ENCODE data around the gene PKP1. TPM values are rescaled to one million over a fixed set of nuclear protein-coding genes. Genes with fewer than 3 reads are reported as not detected.

PKP1 gene
- total and polyA plus RNA-seq, 2 of the 4 experiments (the other 2 are of a cell fraction) = 0.18 to 0.36 TPM

DNA sequence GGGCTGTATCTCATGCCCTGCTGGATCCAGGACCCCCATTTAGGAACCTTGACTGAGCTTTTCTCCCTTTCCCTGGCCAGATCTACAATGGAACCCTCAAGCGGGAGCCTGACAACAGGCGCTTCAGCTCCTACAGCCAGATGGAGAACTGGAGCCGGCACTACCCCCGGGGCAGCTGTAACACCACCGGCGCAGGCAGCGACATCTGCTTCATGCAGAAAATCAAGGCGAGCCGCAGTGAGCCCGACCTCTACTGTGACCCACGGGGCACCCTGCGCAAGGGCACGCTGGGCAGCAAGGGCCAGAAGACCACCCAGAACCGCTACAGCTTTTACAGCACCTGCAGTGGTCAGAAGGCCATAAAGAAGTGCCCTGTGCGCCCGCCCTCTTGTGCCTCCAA lies 29.8 kb downstream of the PKP1 start:
- Histone ChIP-seq H3K23ac (ENCODE audit: low read depth, low read length) (no peak overlapping the region), H2BK15ac (ENCODE audit: low read depth, low read length) (no peak overlapping the region), H3K27me3 (ENCODE audit: control insufficient read depth, insufficient read depth, low read length) (peaks cover 88% of the 10 kb centered on the region), H2AK9ac (replicated peaks; ENCODE audit: low read depth, low read length, poor library complexity) (no peak overlapping the region), H4K20me1 (ENCODE audit: insufficient read depth, low read length) (no peaks in the 10 kb centered on the region), H3K4me2 (ENCODE audit: low read depth, low read length) (no peak overlapping the region), H2AK5ac (ENCODE audit: low read depth, low read length) (no peak overlapping the region), H3K79me1 (ENCODE audit: low read depth in 1 of 2, low read length in 2 of 2) (no peaks in the 10 kb centered on the region), H3K9me1 (ENCODE audit: insufficient read depth, low read length) (no peaks in the 10 kb centered on the region), H3K4me1 (ENCODE audit: control insufficient read depth, insufficient read depth, low read length) (no peaks in the 10 kb centered on the region), H4K8ac (ENCODE audit: low read depth in 2 of 2, low read length in 2 of 2) (no peak overlapping the region), H2BK20ac (ENCODE audit: low read depth, low read length) (no peak overlapping the region), H2BK120ac (ENCODE audit: low read depth, low read length) (no peak overlapping the region), H3K9ac (ENCODE audit: low read depth, low read length) (no peak overlapping the region), H4K91ac (ENCODE audit: insufficient read depth, low read depth, low read length) (no peak overlapping the region), H3K56ac (ENCODE audit: extremely low read depth, insufficient read depth, low read length) (no peak overlapping the region), H3K9me3 (ENCODE audit: control insufficient read depth, insufficient read depth, low read length) (no peaks in the 10 kb centered on the region), H2BK5ac (ENCODE audit: low read depth, low read length, poor library complexity, severe bottlenecking) (no peak overlapping the region), H4K5ac (ENCODE audit: low read depth, low read length) (no peak overlapping the region), H3K4me3 (ENCODE audit: insufficient read depth, low read depth, low read length) (no peak overlapping the region), H2AFZ (replicated peaks; ENCODE audit: low read length, poor library complexity) (no peak overlapping the region), H3K18ac (ENCODE audit: low read depth, low read length) (no peak overlapping the region), H3K4ac (ENCODE audit: low read depth, low read length) (no peak overlapping the region), H3K27ac (ENCODE audit: insufficient read depth, low read length) (no peak overlapping the region), H3K36me3 (ENCODE audit: control insufficient read depth, insufficient read depth, low read length) (no peaks in the 10 kb centered on the region), H3K14ac (replicated peaks; ENCODE audit: low read depth, low read length) (no peak overlapping the region)
- ChIA-PET CTCF (no interaction called here), POLR2A (ENCODE audit: unreplicated experiment) (no interaction called here)
- dilution Hi-C loops (cut with HindIII; ENCODE audit: low sequenced_read_pairs, unreplicated experiment) = no loop called here
- 84% methylated on average over 13 of the region's 16 CpGs; no CpG with 5 or more reads in 1 of the 2 experiments for WGBS, 2 experiments (ENCODE audit: extremely low coverage in 2 of 2, insufficient read length in 1 of 2)
- in situ Hi-C loops (cut with MboI; ENCODE audit: low sequenced_read_pairs) = no loop called here
- TF ChIP-seq RFX5 (IDR thresholded peaks at IDR 0.05; ENCODE audit: low read depth, low read length) = no peak
- no peak for TF ChIP-seq CEBPB (IDR thresholded peaks at IDR 0.05; ENCODE audit: low read depth, low read length)
- TF ChIP-seq, protein P1, sequence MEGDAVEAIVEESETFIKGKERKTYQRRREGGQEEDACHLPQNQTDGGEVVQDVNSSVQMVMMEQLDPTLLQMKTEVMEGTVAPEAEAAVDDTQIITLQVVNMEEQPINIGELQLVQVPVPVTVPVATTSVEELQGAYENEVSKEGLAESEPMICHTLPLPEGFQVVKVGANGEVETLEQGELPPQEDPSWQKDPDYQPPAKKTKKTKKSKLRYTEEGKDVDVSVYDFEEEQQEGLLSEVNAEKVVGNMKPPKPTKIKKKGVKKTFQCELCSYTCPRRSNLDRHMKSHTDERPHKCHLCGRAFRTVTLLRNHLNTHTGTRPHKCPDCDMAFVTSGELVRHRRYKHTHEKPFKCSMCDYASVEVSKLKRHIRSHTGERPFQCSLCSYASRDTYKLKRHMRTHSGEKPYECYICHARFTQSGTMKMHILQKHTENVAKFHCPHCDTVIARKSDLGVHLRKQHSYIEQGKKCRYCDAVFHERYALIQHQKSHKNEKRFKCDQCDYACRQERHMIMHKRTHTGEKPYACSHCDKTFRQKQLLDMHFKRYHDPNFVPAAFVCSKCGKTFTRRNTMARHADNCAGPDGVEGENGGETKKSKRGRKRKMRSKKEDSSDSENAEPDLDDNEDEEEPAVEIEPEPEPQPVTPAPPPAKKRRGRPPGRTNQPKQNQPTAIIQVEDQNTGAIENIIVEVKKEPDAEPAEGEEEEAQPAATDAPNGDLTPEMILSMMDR (conservative IDR thresholded peaks at IDR 0.05; ENCODE audit: low read depth, low read length) = no peak
- TF ChIP-seq POLR2A (IDR thresholded peaks at IDR 0.05; ENCODE audit: low read depth, low read length) = no peak
- TF ChIP-seq BHLHE40 (IDR thresholded peaks at IDR 0.05; ENCODE audit: low read depth, low read length) = no peak
- TF ChIP-seq SMC3 (IDR thresholded peaks at IDR 0.05; ENCODE audit: low read depth, low read length) = no peak
- TF ChIP-seq, protein P2, sequence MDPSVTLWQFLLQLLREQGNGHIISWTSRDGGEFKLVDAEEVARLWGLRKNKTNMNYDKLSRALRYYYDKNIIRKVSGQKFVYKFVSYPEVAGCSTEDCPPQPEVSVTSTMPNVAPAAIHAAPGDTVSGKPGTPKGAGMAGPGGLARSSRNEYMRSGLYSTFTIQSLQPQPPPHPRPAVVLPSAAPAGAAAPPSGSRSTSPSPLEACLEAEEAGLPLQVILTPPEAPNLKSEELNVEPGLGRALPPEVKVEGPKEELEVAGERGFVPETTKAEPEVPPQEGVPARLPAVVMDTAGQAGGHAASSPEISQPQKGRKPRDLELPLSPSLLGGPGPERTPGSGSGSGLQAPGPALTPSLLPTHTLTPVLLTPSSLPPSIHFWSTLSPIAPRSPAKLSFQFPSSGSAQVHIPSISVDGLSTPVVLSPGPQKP (IDR thresholded peaks at IDR 0.05; ENCODE audit: borderline replicate concordance, low read depth, low read length) = no peak
- TF ChIP-seq FOS (IDR thresholded peaks at IDR 0.05; ENCODE audit: low read depth, low read length) = no peak
- TF ChIP-seq NFE2L2 (IDR thresholded peaks at IDR 0.05; ENCODE audit: low read depth, low read length) = no peak
- no peak for TF ChIP-seq MXI1 (IDR thresholded peaks at IDR 0.05; ENCODE audit: borderline replicate concordance, low read depth, low read length)
- TF ChIP-seq, protein P3, sequence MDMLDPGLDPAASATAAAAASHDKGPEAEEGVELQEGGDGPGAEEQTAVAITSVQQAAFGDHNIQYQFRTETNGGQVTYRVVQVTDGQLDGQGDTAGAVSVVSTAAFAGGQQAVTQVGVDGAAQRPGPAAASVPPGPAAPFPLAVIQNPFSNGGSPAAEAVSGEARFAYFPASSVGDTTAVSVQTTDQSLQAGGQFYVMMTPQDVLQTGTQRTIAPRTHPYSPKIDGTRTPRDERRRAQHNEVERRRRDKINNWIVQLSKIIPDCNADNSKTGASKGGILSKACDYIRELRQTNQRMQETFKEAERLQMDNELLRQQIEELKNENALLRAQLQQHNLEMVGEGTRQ (IDR thresholded peaks at IDR 0.05; ENCODE audit: low read depth, low read length) = no peak
- TF ChIP-seq RCOR1 (IDR thresholded peaks at IDR 0.05; ENCODE audit: insufficient replicate concordance, low read length) = no peak
- TF ChIP-seq MAZ (IDR thresholded peaks at IDR 0.05; ENCODE audit: borderline replicate concordance, low read depth, low read length) = no peak
- no peak for TF ChIP-seq MAFK (IDR thresholded peaks at IDR 0.05; ENCODE audit: low read depth, low read length)
- TF ChIP-seq RAD21 (IDR thresholded peaks at IDR 0.05; ENCODE audit: low read length) = no peak
- TF ChIP-seq CHD1 (IDR thresholded peaks at IDR 0.05; ENCODE audit: low read depth, low read length) = no peak
- no TSS peak for BruUV-seq (replicated peaks)
- ATAC-seq (ENCODE audit: low read depth) (no peak), DNase-seq (no peak)
- intact Hi-C loops (cut with micrococcal nuclease) = no loop called here

Data from IMR-90 (cell line).